ENCODE data around the gene MYPOP.

Gene MYPOP

DNA sequence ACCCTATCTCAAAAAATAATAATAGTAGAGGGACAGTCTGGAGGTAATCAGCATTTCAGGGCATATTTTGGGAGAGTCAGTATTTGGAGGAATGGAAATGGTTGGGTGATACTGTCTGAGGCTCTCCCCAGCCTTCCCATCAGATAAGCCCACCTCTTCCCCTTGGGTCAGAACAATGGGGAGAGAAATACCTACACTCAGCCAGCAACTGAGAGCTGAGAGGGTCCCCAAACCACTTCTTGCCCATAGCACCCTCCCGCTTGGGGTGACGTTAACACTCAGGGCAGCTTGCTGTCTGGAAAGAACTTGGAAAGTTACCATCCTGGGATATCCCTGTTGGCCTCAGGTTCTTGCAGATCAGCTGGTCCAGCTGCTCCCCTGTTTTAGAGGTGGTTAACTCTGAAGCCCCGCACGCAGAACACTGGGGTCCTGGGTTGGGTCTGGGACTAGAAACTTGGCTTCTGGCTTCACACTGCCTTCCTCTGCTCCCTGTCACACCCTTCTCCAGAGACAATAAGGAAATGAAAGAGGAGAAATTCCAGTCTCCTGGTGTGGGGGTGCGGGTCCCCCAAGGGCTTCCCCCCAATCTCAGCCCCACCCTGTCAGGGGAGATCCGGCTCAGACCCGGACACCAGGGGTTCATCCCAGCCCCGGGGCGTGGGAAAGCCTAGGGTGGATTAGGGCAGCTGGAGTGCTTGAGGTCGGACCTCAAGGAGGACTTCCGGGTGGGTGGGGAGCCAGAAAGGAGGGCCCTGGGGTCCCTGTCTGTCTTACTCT is 35.8 kb downstream of the MYPOP start:
- Histone ChIP-seq H3K9me2 (replicated peaks; ENCODE audit: insufficient read depth, low read length) (no peaks in the 10 kb centered on the region), H3F3A (ENCODE audit: insufficient read depth, low read length) (peaks cover 13% of the 10 kb centered on the region), H3K27me3 (replicated peaks; ENCODE audit: insufficient read depth, low read length) (peaks cover 72% of the 10 kb centered on the region), H3K27ac (ENCODE audit: low read length) (no peak overlapping the region), H3K9ac (ENCODE audit: low read length) (no peak overlapping the region), H3K4me1 (ENCODE audit: low read length) (0 out of 2 replicates have a peak, but pooled peaks cover 4% of the 10 kb centered on the region), H3K9me3 (replicated peaks; ENCODE audit: insufficient read depth, low read length) (no peaks in the 10 kb centered on the region), H3K36me3 (replicated peaks; ENCODE audit: insufficient read depth, low read length) (no peaks in the 10 kb centered on the region), H3K4me3 (ENCODE audit: low read length) (no peak overlapping the region), H3K4me2 (ENCODE audit: low read depth, low read length) (no peak overlapping the region), H4K20me1 (ENCODE audit: insufficient read depth, low read length) (no peaks in the 10 kb centered on the region), H2AFZ (ENCODE audit: low read length) (no peak overlapping the region), H3K79me2 (ENCODE audit: low read length) (peaks cover 13% of the 10 kb centered on the region)
- TF ChIP-seq, protein P1, sequence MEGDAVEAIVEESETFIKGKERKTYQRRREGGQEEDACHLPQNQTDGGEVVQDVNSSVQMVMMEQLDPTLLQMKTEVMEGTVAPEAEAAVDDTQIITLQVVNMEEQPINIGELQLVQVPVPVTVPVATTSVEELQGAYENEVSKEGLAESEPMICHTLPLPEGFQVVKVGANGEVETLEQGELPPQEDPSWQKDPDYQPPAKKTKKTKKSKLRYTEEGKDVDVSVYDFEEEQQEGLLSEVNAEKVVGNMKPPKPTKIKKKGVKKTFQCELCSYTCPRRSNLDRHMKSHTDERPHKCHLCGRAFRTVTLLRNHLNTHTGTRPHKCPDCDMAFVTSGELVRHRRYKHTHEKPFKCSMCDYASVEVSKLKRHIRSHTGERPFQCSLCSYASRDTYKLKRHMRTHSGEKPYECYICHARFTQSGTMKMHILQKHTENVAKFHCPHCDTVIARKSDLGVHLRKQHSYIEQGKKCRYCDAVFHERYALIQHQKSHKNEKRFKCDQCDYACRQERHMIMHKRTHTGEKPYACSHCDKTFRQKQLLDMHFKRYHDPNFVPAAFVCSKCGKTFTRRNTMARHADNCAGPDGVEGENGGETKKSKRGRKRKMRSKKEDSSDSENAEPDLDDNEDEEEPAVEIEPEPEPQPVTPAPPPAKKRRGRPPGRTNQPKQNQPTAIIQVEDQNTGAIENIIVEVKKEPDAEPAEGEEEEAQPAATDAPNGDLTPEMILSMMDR (IDR thresholded peaks at IDR 0.05; ENCODE audit: low read length): no peak
- TF ChIP-seq EZH2 (optimal IDR thresholded peaks at IDR 0.05; ENCODE audit: low read depth, low read length) (no peak), EZH2phosphoT487 (IDR thresholded peaks at IDR 0.05; ENCODE audit: low read length) (no peak)
- no peak for DNase-seq

DNA sequence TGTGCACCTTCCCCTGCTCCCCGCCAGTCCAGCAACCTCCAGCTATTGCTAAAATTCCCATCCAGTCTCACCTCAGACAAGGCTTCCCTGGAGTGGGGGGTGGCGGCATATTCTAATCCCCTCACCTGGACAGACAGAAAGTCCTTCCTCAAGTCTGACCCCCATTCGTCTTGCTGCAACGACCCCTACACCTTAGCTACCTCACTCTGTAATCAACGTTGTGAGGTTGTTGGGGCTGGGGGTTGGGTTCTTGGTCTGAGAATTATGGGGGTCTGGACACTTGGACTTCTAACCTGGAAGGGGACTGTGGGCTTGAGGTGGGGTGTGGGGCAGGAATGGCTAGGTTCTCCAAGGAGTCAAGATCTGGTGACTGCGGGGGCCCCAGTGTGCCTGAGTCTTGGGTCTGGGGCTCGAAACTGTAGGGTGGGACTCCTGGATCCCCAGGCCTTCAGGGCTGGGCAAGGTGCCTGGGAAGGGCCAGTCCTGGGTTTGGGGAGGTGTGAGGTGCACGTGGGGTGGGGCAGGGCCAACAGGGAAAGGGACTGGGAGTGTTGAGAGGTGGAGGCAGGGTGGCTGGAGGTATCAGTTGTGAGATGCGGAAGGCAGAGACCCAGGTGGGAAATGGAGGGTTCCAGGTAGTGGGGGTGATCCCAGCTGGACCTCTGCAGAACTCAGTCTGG is 37.0 kb downstream of the MYPOP start:
- Histone ChIP-seq H3K9ac (ENCODE audit: low read length) (no peak overlapping the region), H3K4me3 (ENCODE audit: low read length) (no peak overlapping the region), H3K27ac (ENCODE audit: low read length) (no peak overlapping the region), H3K27me3 (replicated peaks; ENCODE audit: insufficient read depth, low read length) (peaks cover 60% of the 10 kb centered on the region), H3F3A (ENCODE audit: insufficient read depth, low read length) (peaks cover 13% of the 10 kb centered on the region), H3K4me1 (ENCODE audit: low read length) (0 out of 2 replicates have a peak, but pooled peaks cover 4% of the 10 kb centered on the region), H2AFZ (ENCODE audit: low read length) (no peak overlapping the region), H3K4me2 (ENCODE audit: low read depth, low read length) (no peak overlapping the region), H4K20me1 (ENCODE audit: insufficient read depth, low read length) (no peaks in the 10 kb centered on the region), H3K9me3 (replicated peaks; ENCODE audit: insufficient read depth, low read length) (no peaks in the 10 kb centered on the region), H3K79me2 (ENCODE audit: low read length) (peaks cover 25% of the 10 kb centered on the region), H3K9me2 (replicated peaks; ENCODE audit: insufficient read depth, low read length) (no peaks in the 10 kb centered on the region), H3K36me3 (replicated peaks; ENCODE audit: insufficient read depth, low read length) (no peaks in the 10 kb centered on the region)
- no peak for DNase-seq
- TF ChIP-seq, protein P1 (IDR thresholded peaks at IDR 0.05; ENCODE audit: low read length): no peak
- TF ChIP-seq EZH2phosphoT487 (IDR thresholded peaks at IDR 0.05; ENCODE audit: low read length) (no peak), EZH2 (optimal IDR thresholded peaks at IDR 0.05; ENCODE audit: low read depth, low read length) (no peak)

DNA sequence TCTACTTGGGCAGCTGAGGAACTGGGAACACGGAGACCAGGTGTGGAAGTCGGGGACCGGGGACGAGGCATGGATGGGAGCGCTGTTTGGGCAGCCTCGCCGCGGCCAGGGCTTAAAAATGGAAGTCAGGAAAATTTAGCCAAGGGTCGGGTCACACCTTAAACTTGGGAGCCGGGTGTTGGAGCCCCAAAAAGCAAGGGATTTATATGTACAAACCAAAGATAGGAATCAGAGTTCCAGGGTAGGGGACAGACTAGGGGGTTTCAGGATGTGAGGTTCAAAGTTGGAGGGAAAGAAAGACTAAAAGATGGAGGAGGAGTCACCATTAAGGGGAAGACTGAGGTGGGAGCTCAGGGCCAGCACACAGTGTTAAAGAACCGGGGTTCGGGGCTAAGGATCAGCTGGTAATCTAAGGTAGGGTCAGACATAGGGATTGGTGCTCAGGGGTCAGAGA is 37.8 kb downstream of the MYPOP start:
- H3K36me3 ChIP-seq (replicated peaks; ENCODE audit: insufficient read depth, low read length): no peaks in the 10 kb centered on the region
- H3K9me2 ChIP-seq (replicated peaks; ENCODE audit: insufficient read depth, low read length): no peaks in the 10 kb centered on the region
- H3K79me2 ChIP-seq (ENCODE audit: low read length): peaks cover 32% of the 10 kb centered on the region
- peaks cover 13% of the 10 kb centered on the region for H3F3A ChIP-seq (ENCODE audit: insufficient read depth, low read length)
- H3K4me1 ChIP-seq (ENCODE audit: low read length): 0 out of 2 replicates have a peak, but pooled peaks cover 4% of the 10 kb centered on the region
- H4K20me1 ChIP-seq (ENCODE audit: insufficient read depth, low read length): no peaks in the 10 kb centered on the region
- H3K4me2 ChIP-seq (ENCODE audit: low read depth, low read length): no peak overlapping the region
- DNase-seq: no peak
- no peak overlapping the region for H2AFZ ChIP-seq (ENCODE audit: low read length)
- no peak overlapping the region for H3K4me3 ChIP-seq (ENCODE audit: low read length)
- no peaks in the 10 kb centered on the region for H3K9me3 ChIP-seq (replicated peaks; ENCODE audit: insufficient read depth, low read length)
- no peak overlapping the region for H3K9ac ChIP-seq (ENCODE audit: low read length)
- H3K27me3 ChIP-seq (replicated peaks; ENCODE audit: insufficient read depth, low read length): peaks cover 58% of the 10 kb centered on the region
- no peak overlapping the region for H3K27ac ChIP-seq (ENCODE audit: low read length)
- TF ChIP-seq EZH2 (optimal IDR thresholded peaks at IDR 0.05; ENCODE audit: low read depth, low read length): peak; percentile 56
- no peak for TF ChIP-seq EZH2phosphoT487 (IDR thresholded peaks at IDR 0.05; ENCODE audit: low read length)
- TF ChIP-seq, protein P1 (IDR thresholded peaks at IDR 0.05; ENCODE audit: low read length): no peak
